Lower leg skin (tissue), 4 donors: ENCODE measurements around the gene LYAR. TPM values are rescaled to one million over a fixed set of nuclear protein-coding genes. Genes with fewer than 3 reads are reported as not detected.
"Not testable (repeated sequence)": the region's sequence is repeated elsewhere in the genome, so short reads cannot be mapped to it uniquely, and the experiment has no call there.

Source experiments
- DNase-seq, 2 donors: peaks; one replicate each; pipeline ENCODE4 v3.0.0-alpha.2; 2019; ENCODE audit warnings: low spot score in 2 of 2
- H3K4me3 ChIP-seq: fragments of 200-600 bp; sonication (generic); 2 replicates; pipeline ENCODE4 v1.5.1; 2017; ENCODE audit warnings: mild to moderate bottlenecking, low read depth; ENCODE audit not compliant: poor library complexity, severe bottlenecking
- POLR2A ChIP-seq, 2 donors: fragments of 450-650 bp; IDR thresholded peaks; one replicate each; pipeline ENCODE4 v1.6.1; 2016 to 2017; ENCODE audit warnings: antibody characterized with exemption in 2 of 2, mild to moderate bottlenecking in 1 of 2, moderate library complexity in 1 of 2
- WGBS, 2 donors: methylation state at CpG; one replicate each; pipeline ENCODE4 v1.1.5; 2018; 5-methylcytosine and 5-hydroxymethylcytosine counted together
- intact Hi-C: fragments of 100-400 bp; cut with DNase I; formaldehyde crosslinking; loops from one replicate; pipeline ENCODE4 v1.15.0; 2023; ENCODE audit warnings: low total_unique reads
- total RNA-seq, 4 donors: library from RNA; depleted of rRNA; stranded (reverse); fragments of >200 nt; gene quantifications; one replicate each; pipeline ENCODE4 v1.1.0, GENCODE V29; 2016
- TF ChIP-seq, protein P1 (sequence below), 3 donors: fragments of 450-650 bp; IDR thresholded peaks; one replicate each; pipeline ENCODE4 v1.5.1; 2016; ENCODE audit warnings: antibody characterized with exemption in 3 of 3, mild to moderate bottlenecking in 3 of 3, moderate library complexity in 2 of 3

Gene LYAR
- total RNA-seq, 4 donors from 2014 or later = 5.9 to 13.2 (median 10.0) TPM

DNA sequence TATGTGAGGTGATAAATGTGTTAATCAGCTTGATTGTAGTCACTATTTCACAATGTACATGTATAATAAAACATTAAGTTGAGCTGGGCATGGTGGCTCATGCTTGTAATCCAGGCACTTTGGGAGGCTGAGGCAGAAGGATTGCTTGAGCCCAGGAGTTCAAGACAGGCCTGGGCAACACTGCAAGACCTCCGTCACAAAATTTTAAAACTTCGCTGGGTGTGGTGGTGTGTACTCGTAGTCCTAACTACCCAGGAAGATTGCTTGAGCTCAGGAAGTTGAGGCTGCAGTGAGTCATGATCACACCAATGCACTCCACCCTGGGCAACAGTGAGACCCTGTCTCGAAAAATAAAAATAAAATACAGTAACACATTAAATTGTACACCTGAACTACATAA is 20.1 kb downstream of the LYAR start:
- H3K4me3 ChIP-seq = no peak overlapping the region
- TF ChIP-seq, protein P1, sequence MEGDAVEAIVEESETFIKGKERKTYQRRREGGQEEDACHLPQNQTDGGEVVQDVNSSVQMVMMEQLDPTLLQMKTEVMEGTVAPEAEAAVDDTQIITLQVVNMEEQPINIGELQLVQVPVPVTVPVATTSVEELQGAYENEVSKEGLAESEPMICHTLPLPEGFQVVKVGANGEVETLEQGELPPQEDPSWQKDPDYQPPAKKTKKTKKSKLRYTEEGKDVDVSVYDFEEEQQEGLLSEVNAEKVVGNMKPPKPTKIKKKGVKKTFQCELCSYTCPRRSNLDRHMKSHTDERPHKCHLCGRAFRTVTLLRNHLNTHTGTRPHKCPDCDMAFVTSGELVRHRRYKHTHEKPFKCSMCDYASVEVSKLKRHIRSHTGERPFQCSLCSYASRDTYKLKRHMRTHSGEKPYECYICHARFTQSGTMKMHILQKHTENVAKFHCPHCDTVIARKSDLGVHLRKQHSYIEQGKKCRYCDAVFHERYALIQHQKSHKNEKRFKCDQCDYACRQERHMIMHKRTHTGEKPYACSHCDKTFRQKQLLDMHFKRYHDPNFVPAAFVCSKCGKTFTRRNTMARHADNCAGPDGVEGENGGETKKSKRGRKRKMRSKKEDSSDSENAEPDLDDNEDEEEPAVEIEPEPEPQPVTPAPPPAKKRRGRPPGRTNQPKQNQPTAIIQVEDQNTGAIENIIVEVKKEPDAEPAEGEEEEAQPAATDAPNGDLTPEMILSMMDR (IDR thresholded peaks at IDR 0.05) = no peak
- no peak for TF ChIP-seq POLR2A (IDR thresholded peaks at IDR 0.05)
- intact Hi-C loops = no loop called here
- DNase-seq = no peak
- 75 to 86% methylated on average over 4 of the region's 4 CpGs for WGBS, 2 donors

DNA sequence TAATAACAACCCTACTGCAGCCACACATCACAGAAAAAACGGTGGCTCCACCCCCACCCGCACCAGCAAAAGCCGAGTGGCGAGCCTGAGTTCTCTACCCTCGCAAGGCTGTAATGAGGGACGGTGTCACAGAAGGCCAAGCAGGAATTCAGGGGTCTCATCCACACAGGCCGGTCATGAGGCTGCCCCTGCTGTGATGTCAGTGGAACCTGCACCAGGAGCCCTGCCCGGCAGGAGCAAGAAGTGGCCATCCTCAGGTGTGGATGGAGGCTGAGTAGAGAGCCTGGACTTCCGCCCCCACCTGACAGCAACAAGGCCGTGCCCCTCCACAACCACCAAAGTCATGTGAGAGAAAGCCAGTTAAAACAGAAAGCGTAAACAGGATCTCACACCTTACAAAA is 20.6 kb downstream of the LYAR start:
- intact Hi-C loops = no loop called here
- TF ChIP-seq POLR2A (IDR thresholded peaks at IDR 0.05) = no peak
- TF ChIP-seq, protein P1 (IDR thresholded peaks at IDR 0.05) = no peak
- no peak for DNase-seq
- no peak overlapping the region for H3K4me3 ChIP-seq
- 94 to 95% methylated on average over 11 of the region's 11 CpGs for WGBS, 2 donors

DNA sequence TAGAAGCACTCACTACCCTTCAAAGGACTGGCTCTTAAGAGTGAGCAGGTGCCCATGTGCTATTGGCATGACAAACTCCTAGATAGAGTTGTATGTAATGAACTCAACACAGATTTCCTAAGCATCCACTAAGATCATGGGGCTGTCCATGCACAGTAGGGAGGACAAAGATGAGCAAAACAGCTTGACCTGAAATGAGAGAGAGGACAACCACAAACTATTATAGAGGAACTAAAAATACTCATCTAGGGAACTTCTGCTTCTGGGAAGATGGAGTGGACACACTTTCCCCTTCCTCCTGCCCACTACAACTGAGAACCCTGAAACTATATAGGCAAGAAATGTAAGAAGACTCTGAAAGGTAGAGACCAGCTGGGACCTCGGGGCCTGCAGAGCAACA is 21.2 kb downstream of the LYAR start:
- WGBS, 2 donors = 84 to 100% methylated on average over 1 of the region's 1 CpG
- no peak for DNase-seq
- no peak overlapping the region for H3K4me3 ChIP-seq
- intact Hi-C loops = no loop called here
- TF ChIP-seq POLR2A (IDR thresholded peaks at IDR 0.05) = no peak
- TF ChIP-seq, protein P1 (IDR thresholded peaks at IDR 0.05) = no peak

DNA sequence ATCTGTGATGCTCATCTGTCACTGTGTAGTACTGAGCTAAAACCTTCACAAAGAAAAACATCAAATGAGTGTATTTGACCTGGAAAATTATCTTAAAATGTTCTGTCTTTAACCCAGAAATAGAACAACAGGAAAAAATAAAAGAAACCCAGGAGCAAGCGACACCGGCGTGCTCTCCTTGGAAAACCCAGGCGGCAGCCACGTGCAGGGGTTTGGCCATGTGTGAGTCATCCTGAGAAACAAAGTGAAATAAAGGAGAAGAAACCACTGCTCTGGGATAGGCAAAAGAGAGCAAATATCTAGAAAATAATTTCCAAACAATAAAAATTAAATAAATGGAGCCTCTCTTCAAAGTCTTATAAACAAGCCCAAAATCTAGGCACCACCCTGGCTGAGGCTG is 22.0 kb downstream of the LYAR start:
- H3K4me3 ChIP-seq = no peak overlapping the region
- no peak for TF ChIP-seq POLR2A (IDR thresholded peaks at IDR 0.05)
- TF ChIP-seq, protein P1 (IDR thresholded peaks at IDR 0.05) = no peak
- intact Hi-C loops = no loop called here
- DNase-seq = no peak
- 79 to 82% methylated on average over 5 of the region's 5 CpGs for WGBS, 2 donors

DNA sequence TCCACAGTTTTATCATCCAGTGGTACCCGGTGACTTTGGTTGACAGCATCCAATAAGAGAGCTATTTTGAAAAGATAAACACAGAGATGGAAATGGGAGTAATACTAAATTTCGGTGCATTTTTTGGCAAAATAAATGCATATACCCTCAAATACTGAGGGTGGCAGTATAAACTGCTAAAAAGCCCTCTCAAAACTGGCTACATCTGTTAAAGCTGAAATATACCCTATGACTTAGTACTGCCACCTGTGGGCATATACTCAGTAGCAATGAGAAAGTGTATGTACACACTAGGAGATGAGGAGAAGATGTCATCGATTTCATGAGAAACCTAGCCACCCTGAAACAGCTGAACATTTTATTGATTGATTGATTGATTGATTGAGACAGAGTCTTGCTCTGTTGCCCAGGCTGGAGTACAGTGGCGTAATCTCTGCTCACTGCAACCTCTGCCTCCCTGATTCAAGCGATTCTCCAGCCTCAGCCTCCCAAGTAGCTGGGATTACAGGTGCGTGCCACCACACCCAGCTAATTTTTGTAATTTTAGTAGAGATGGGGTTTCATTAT is 29.7 kb downstream of the LYAR start:
- 77 to 78% methylated on average over 6 of the region's 6 CpGs for WGBS, 2 donors
- no peak for DNase-seq
- TF ChIP-seq, protein P1 (IDR thresholded peaks at IDR 0.05) = no peak
- no peak for TF ChIP-seq POLR2A (IDR thresholded peaks at IDR 0.05)
- H3K4me3 ChIP-seq = no peak overlapping the region
- intact Hi-C loops = no loop called here

DNA sequence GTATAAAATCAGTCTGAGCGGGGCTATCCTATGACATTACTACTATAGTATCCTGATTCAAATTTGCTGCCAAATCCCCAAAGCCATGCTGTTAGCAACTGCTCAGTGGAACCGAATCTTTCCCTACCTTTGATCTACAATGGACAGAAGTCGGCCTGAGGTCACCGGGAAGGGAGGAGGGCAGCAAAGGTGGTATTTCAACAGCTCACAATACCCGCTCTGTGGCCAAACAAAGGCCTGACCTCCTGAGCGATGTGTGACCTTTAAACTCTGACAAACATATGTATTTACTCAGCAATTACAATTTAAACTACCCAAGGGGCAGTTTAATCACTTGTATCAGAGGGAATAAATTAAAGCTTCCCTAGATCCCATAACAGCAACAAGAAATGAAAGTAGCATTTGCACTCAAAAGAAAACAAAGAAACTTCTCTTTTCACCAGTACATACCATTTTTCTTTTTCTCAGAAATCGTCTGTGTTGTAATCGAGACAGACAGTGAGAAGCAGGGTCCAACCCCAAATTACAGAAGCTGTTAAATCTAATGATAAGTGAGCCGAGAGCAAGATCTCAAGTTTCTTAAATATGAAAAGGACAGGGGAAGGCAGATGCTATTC is 30.4 kb downstream of the LYAR start:
- no peak for TF ChIP-seq POLR2A (IDR thresholded peaks at IDR 0.05)
- TF ChIP-seq, protein P1 (IDR thresholded peaks at IDR 0.05) = no peak
- WGBS, 2 donors = 42 to 43% methylated on average over 9 of the region's 9 CpGs
- no peak overlapping the region for H3K4me3 ChIP-seq
- intact Hi-C loops = loop anchor here (5.0 kb wide), 1 partner anchor 78 kb away; no protein-coding TSS in a partner anchor
- no peak for DNase-seq

DNA sequence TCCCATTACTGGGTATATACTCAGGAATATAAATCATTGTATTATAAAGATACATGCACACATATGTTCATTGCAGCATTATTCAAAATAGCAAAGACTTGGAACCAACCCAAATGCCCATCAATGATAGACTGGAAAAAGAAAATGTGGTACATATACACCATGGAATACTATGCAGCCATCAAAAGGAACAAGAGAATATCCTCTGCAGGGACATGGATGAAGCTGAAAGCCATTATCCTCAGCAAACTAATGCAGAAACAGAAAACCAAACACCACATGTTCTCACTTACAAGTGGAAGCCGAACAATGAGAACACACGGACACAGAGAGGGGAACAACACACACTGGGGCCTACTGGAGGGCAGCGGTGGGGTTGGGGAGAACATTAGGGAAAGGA is 32.2 kb downstream of the LYAR start:
- 53 to 93% methylated on average over 3 of the region's 3 CpGs for WGBS, 2 donors
- DNase-seq = not testable (repeated sequence)
- intact Hi-C loops = loop anchor here (5.0 kb wide), 1 partner anchor 80 kb away; no protein-coding TSS in a partner anchor

More for the DNA sequence above, 32.2 kb downstream of the LYAR start:
- H3K4me3 ChIP-seq = not testable (repeated sequence)
